SK-N-SH treated with all-trans-retinoic acid at 6 μM for 48 hours (cell line): ENCODE data around the gene COL23A1.

Experiments used
- ATAC-seq: fragments of 200-7000 bp; cut with Tn5 transposase; 3 replicates; pipeline ENCODE4 v1.9.1; 2020; ENCODE audit warnings: mild to moderate bottlenecking, moderate library complexity
- BACH2 ChIP-seq: fragments of 250-450 bp; sonication (Bioruptor Pico); IDR thresholded peaks from 2 replicates; pipeline ENCODE4 v1.9.0; 2021; ENCODE audit warnings: mild to moderate bottlenecking, borderline replicate concordance
- CSDC2 ChIP-seq: fragments of 250-450 bp; sonication (Bioruptor Pico); IDR thresholded peaks from 2 replicates; pipeline ENCODE4 v1.5.0; 2020; ENCODE audit warnings: mild to moderate bottlenecking, moderate library complexity
- ESRRG ChIP-seq: fragments of 250-450 bp; sonication (Bioruptor Pico); IDR thresholded peaks from 2 replicates; pipeline ENCODE4 v1.6.1; 2021; ENCODE audit warnings: mild to moderate bottlenecking
- GLIS3 ChIP-seq: fragments of 250-450 bp; sonication (Bioruptor Pico); IDR thresholded peaks from 2 replicates; pipeline ENCODE4 v1.5.0; 2020; ENCODE audit warnings: mild to moderate bottlenecking, moderate library complexity
- ISL1 ChIP-seq: fragments of 250-450 bp; sonication (Bioruptor Pico); IDR thresholded peaks from 2 replicates; pipeline ENCODE4 v2.1.2; 2022; ENCODE audit warnings: mild to moderate bottlenecking, moderate library complexity
- OSR1 ChIP-seq: fragments of 250-450 bp; sonication (Bioruptor Pico); IDR thresholded peaks from 2 replicates; pipeline ENCODE4 v1.8.0; 2022; ENCODE audit warnings: moderate library complexity, mild to moderate bottlenecking, inconsistent platforms
- PPARA ChIP-seq: fragments of 250-450 bp; sonication (Bioruptor Pico); IDR thresholded peaks from 2 replicates; pipeline ENCODE4 v1.5.0; 2020; ENCODE audit warnings: mild to moderate bottlenecking, borderline replicate concordance
- RARB ChIP-seq: fragments of 250-450 bp; sonication (Bioruptor Pico); IDR thresholded peaks from 2 replicates; pipeline ENCODE4 v1.8.0; 2021; ENCODE audit warnings: mild to moderate bottlenecking, moderate library complexity
- TOX ChIP-seq: fragments of 250-450 bp; sonication (Bioruptor Pico); IDR thresholded peaks from 2 replicates; pipeline ENCODE4 v1.8.0; 2021; ENCODE audit warnings: mild to moderate bottlenecking, moderate library complexity, borderline replicate concordance
- ZC3H10 ChIP-seq: fragments of 250-450 bp; sonication (Bioruptor Pico); IDR thresholded peaks from 2 replicates; pipeline ENCODE4 v1.5.1; 2021; ENCODE audit warnings: mild to moderate bottlenecking, moderate library complexity
- ZFP3 ChIP-seq: fragments of 250-450 bp; sonication (Bioruptor Pico); IDR thresholded peaks from 2 replicates; pipeline ENCODE4 v1.5.0; 2020; ENCODE audit warnings: mild to moderate bottlenecking, moderate library complexity
- ZFP30 ChIP-seq: fragments of 450-650 bp; formaldehyde crosslinking; IDR thresholded peaks from 2 replicates; pipeline ENCODE4 v1.5.0; 2022; ENCODE audit warnings: mild to moderate bottlenecking, moderate library complexity
- ZNF565 ChIP-seq: fragments of 450-650 bp; formaldehyde crosslinking; conservative IDR thresholded peaks from 2 replicates; pipeline ENCODE4 v1.5.0; 2020; ENCODE audit warnings: low read depth, mild to moderate bottlenecking, moderate library complexity
- ZNF70 ChIP-seq: fragments of 450-650 bp; formaldehyde crosslinking; IDR thresholded peaks from 2 replicates; pipeline ENCODE4 v1.5.0; 2020; ENCODE audit warnings: mild to moderate bottlenecking, moderate library complexity
- ZNF8 ChIP-seq: fragments of 450-650 bp; formaldehyde crosslinking; IDR thresholded peaks from 2 replicates; pipeline ENCODE4 v1.5.0; 2020; ENCODE audit warnings: mild to moderate bottlenecking, moderate library complexity
- TF ChIP-seq, protein P1 (sequence below): fragments of 250-450 bp; sonication (Bioruptor Pico); IDR thresholded peaks from 2 replicates; pipeline ENCODE4 v1.8.0; 2021; ENCODE audit warnings: low read depth, mild to moderate bottlenecking, moderate library complexity, borderline replicate concordance
- TF ChIP-seq, protein P2 (sequence below): fragments of 250-450 bp; sonication (Bioruptor Pico); IDR thresholded peaks from 2 replicates; pipeline ENCODE4 v1.5.0; 2020; ENCODE audit warnings: mild to moderate bottlenecking, moderate library complexity
- TF ChIP-seq, protein P3 (sequence below): fragments of 250-450 bp; sonication (Bioruptor Pico); IDR thresholded peaks from 2 replicates; pipeline ENCODE4 v1.8.0; 2020; ENCODE audit warnings: mild to moderate bottlenecking, moderate library complexity, borderline replicate concordance
- TF ChIP-seq, protein P4 (sequence below): fragments of 250-450 bp; sonication (Bioruptor Pico); IDR thresholded peaks from 2 replicates; pipeline ENCODE4 v1.5.1; 2020; ENCODE audit warnings: low read depth, mild to moderate bottlenecking, moderate library complexity

The COL23A1 gene

DNA sequence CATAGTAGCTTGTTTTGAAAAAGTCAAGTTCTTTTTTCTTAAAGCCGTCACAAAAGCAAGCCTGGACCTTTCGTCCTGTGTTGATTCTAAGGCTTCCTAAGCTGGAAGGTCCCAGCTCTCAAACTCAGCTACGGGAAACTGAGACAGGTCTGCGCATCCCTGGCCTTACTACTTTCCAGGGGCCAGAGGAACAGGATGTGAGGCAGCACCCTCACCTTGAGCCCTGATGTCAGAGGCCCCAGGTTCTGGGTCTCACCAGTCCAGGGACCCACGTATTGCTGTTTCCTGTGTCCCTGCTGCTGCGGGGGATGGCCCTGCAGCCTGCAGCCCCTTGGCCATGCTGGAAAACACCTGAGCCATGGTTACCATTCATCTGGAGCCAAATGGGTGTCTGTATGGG is 123.9 kb downstream of the COL23A1 start:
- ATAC-seq: no peak
- TF ChIP-seq OSR1: no peak
- no peak for TF ChIP-seq ZFP30 (CRISPR knock-in tag)
- TF ChIP-seq CSDC2 (CRISPR knock-in tag): no peak
- TF ChIP-seq, all 23 proteins: peak for 0

DNA sequence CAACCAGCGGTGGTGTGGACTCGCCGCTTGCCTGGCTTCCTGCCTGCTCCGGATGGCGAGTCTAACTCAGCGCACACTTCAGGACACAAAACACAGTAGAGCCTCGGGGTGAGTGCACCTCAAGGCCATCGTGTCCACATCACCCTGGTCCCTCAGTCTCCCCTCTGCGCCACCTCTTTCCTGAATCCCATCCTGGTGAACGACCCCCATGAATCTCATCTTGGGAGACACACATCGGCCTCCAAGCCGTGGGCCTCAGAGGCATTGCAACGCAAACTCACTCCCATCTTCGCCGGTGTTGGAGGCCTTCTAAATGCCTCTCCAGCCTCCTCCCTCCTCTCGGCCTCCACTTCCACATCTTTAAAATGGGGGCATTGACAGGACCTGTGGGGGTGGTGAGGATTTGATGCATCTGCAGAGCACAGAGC is 124.3 kb downstream of the COL23A1 start:
- TF ChIP-seq PPARA (CRISPR knock-in tag): no peak
- TF ChIP-seq, protein P1, sequence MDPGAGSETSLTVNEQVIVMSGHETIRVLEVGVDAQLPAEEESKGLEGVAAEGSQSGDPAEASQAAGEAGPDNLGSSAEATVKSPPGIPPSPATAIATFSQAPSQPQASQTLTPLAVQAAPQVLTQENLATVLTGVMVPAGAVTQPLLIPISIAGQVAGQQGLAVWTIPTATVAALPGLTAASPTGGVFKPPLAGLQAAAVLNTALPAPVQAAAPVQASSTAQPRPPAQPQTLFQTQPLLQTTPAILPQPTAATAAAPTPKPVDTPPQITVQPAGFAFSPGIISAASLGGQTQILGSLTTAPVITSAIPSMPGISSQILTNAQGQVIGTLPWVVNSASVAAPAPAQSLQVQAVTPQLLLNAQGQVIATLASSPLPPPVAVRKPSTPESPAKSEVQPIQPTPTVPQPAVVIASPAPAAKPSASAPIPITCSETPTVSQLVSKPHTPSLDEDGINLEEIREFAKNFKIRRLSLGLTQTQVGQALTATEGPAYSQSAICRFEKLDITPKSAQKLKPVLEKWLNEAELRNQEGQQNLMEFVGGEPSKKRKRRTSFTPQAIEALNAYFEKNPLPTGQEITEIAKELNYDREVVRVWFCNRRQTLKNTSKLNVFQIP (CRISPR knock-in tag): no peak
- TF ChIP-seq GLIS3 (CRISPR knock-in tag): no peak
- no peak for TF ChIP-seq ZFP3
- no peak for TF ChIP-seq ISL1 (CRISPR knock-in tag)
- no peak for TF ChIP-seq CSDC2 (CRISPR knock-in tag)
- no peak for TF ChIP-seq BACH2 (CRISPR knock-in tag)
- no peak for TF ChIP-seq ZNF70 (CRISPR knock-in tag)
- TF ChIP-seq ZNF565 (CRISPR knock-in tag): no peak
- TF ChIP-seq, protein P2, sequence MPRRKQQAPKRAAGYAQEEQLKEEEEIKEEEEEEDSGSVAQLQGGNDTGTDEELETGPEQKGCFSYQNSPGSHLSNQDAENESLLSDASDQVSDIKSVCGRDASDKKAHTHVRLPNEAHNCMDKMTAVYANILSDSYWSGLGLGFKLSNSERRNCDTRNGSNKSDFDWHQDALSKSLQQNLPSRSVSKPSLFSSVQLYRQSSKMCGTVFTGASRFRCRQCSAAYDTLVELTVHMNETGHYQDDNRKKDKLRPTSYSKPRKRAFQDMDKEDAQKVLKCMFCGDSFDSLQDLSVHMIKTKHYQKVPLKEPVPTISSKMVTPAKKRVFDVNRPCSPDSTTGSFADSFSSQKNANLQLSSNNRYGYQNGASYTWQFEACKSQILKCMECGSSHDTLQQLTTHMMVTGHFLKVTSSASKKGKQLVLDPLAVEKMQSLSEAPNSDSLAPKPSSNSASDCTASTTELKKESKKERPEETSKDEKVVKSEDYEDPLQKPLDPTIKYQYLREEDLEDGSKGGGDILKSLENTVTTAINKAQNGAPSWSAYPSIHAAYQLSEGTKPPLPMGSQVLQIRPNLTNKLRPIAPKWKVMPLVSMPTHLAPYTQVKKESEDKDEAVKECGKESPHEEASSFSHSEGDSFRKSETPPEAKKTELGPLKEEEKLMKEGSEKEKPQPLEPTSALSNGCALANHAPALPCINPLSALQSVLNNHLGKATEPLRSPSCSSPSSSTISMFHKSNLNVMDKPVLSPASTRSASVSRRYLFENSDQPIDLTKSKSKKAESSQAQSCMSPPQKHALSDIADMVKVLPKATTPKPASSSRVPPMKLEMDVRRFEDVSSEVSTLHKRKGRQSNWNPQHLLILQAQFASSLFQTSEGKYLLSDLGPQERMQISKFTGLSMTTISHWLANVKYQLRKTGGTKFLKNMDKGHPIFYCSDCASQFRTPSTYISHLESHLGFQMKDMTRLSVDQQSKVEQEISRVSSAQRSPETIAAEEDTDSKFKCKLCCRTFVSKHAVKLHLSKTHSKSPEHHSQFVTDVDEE (CRISPR knock-in tag): no peak
- TF ChIP-seq ZC3H10 (CRISPR knock-in tag): no peak
- no peak for TF ChIP-seq ESRRG (CRISPR knock-in tag)
- ATAC-seq: no peak

DNA sequence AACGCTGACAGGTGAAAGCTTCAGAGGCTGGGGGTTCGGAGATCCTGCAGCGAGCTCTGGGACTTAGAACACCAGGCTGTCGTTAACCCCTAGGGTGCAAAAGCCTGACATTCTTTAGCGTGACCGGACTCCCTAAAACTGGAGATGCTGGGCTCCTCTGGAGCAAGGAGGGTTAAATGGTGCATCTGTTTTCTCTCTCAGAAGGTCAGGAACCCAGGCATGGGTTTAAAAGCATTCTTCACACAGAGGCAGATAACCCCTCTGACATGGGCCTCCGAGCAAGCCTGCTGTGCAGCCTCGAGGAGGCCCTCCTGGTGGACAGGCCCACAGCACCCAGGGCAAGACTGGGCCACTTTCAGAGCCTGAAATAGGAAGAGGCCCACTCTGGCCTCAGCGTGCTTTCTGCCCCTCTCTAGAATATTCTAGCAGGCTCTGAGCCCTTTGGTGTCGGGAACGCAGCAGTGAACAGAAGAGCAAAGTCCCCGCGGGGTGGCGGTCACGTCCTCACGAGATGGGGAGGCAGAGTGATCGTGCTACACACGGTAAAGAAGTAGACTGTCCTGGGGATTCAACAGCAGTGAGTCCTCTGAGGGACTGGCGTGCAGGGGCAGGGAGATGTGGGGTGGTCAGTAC is 124.8 kb downstream of the COL23A1 start:
- no peak for TF ChIP-seq OSR1
- TF ChIP-seq ISL1 (CRISPR knock-in tag): no peak
- TF ChIP-seq ZNF70 (CRISPR knock-in tag): no peak
- no peak for TF ChIP-seq RARB (CRISPR knock-in tag)
- TF ChIP-seq ESRRG (CRISPR knock-in tag): no peak
- no peak for TF ChIP-seq CSDC2 (CRISPR knock-in tag)
- no peak for ATAC-seq

DNA sequence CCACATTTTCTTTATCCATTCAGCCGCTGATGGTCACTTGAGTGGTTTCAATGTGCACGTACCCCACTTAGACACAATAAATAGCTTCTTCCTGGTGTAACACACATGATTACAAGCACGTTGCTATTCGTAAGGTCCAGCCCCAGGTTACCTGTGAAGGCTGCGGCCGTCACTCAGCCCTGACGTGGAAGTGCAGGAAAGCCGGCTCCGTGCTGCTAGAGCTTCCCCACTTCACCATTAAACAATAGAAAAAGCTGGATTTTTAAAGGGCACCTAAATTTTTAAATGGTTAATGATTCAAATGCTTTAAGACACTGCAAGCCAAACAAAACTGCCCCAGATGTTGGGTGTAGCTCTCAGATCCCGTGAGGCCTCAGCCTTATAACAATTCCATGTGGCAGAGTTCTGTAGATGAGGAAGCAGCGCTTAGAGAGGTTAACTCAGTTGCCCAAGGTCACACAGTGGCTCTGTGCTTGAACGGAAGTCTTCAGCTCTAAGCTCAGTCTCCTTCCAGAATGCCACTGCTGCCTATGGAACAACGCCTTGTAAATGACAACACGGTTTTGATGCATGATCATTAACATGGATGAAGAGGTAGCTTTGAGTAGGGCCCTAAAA is 125.7 kb downstream of the COL23A1 start:
- no peak for TF ChIP-seq ZNF8 (CRISPR knock-in tag)
- TF ChIP-seq CSDC2 (CRISPR knock-in tag): no peak
- TF ChIP-seq ESRRG (CRISPR knock-in tag): no peak
- TF ChIP-seq, protein P3, sequence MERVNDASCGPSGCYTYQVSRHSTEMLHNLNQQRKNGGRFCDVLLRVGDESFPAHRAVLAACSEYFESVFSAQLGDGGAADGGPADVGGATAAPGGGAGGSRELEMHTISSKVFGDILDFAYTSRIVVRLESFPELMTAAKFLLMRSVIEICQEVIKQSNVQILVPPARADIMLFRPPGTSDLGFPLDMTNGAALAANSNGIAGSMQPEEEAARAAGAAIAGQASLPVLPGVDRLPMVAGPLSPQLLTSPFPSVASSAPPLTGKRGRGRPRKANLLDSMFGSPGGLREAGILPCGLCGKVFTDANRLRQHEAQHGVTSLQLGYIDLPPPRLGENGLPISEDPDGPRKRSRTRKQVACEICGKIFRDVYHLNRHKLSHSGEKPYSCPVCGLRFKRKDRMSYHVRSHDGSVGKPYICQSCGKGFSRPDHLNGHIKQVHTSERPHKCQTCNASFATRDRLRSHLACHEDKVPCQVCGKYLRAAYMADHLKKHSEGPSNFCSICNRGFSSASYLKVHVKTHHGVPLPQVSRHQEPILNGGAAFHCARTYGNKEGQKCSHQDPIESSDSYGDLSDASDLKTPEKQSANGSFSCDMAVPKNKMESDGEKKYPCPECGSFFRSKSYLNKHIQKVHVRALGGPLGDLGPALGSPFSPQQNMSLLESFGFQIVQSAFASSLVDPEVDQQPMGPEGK: no peak
- TF ChIP-seq, all 23 proteins: peak for 0
- ATAC-seq: no peak

DNA sequence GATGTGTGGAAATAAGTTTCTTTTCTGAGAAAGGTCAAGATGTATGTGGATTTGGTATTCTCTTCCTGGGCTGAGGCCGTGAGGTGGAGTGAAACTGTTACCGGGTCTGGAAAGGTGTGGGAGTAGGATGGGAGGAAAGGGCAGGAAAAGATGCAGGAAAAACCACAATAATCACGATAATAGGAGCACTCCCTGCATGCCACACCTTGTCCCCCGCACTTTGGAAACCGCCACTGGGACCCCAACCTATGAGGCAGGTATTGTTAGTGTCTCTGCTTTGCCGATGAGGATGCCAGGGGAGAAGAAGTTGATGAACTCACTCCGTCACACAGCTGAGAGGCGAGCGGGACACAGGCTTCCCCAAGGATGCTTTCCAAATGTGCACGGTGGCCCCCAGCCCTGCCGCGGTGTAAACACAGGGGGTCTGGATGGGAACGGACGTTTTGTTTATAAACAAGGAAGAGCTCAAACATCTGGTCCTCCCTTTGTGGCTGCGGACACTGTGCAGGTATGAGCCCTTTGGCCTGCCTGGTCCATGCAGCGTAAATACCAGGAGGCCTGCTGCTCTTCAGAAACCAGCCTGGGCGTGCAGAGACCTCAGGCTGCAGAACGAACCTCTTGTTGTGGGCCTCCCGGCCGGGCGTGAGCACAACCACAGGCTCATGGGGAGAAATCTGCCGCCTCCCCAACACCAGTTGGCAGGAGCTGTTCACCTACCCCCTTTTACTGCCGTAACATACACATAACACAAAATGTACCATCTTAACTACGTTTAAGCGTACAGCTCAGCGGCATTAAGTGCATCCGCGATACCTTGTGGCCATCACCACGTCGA is 126.7 kb downstream of the COL23A1 start:
- no peak for TF ChIP-seq TOX
- TF ChIP-seq ZNF565 (CRISPR knock-in tag): no peak
- TF ChIP-seq, protein P4, sequence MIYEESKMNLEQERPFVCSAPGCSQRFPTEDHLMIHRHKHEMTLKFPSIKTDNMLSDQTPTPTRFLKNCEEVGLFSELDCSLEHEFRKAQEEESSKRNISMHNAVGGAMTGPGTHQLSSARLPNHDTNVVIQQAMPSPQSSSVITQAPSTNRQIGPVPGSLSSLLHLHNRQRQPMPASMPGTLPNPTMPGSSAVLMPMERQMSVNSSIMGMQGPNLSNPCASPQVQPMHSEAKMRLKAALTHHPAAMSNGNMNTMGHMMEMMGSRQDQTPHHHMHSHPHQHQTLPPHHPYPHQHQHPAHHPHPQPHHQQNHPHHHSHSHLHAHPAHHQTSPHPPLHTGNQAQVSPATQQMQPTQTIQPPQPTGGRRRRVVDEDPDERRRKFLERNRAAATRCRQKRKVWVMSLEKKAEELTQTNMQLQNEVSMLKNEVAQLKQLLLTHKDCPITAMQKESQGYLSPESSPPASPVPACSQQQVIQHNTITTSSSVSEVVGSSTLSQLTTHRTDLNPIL (CRISPR knock-in tag): no peak
- TF ChIP-seq ZFP30 (CRISPR knock-in tag): no peak
- TF ChIP-seq ISL1 (CRISPR knock-in tag): no peak
- no peak for TF ChIP-seq RARB (CRISPR knock-in tag)
- TF ChIP-seq OSR1: no peak
- TF ChIP-seq ZFP3: no peak
- no peak for ATAC-seq
